B cell (primary cell): Measurements from ENCODE around the gene TNIK. TPM values are rescaled to one million over a fixed set of nuclear protein-coding genes. Genes with fewer than 3 reads are reported as not detected.

Experiments
- polyA plus RNA-seq: library from polyadenylated mRNA; depleted of rRNA; stranded (reverse); fragments of >200 nt; gene quantifications from 2 replicates; pipeline ENCODE4 v1.2.3, GENCODE V29; 2012
- small RNA-seq: library from RNA; depleted of rRNA; stranded (forward); fragments of <200 nt; gene quantifications from one replicate; pipeline ENCODE3, GENCODE V24; 2012; ENCODE audit warnings: low replicate concordance, low read depth; ENCODE audit not compliant: insufficient read length
- total RNA-seq, 2 donors: library from RNA; stranded (reverse); fragments of 120-200 nt in 1 of 2; gene quantifications; 1 replicate in 1 of 2; 2 replicates in 1 of 2; pipeline versions ENCODE4 v1.2.3 to v1.2.4, GENCODE V29; 2013 to 2022

Gene TNIK
- total and polyA plus RNA-seq, 2 donors (not counting 1 experiment from before 2014, with no cell fraction given): 0.66 to 7.7 TPM

Small RNAs within 50 kb of the gene (small RNA-seq; reads per million reads assigned to genes)
- gene MIR569: not detected
- gene RF00019: not detected
- not detected for gene RNU6-348P
